K562 (cell line): ENCODE results near the gene PLA1A. TPM values are rescaled to one million over a fixed set of nuclear protein-coding genes. Genes with fewer than 3 reads are reported as not detected.

Experiments used
- BRCA1 ChIP-seq, 2 experiments: fragments of 450-650 bp in 1 of 2; sonication (generic) in 1 of 2; formaldehyde crosslinking in 1 of 2; IDR thresholded peaks; 2 replicates each; pipeline versions ENCODE4 v1.5.0 to v1.6.1; 2017 to 2020; ENCODE audit warnings: mild to moderate bottlenecking in 1 of 2, missing genetic modification reagents in 1 of 2
- CHCHD3 ChIP-seq: fragments of 250-450 bp; sonication (Bioruptor Pico); IDR thresholded peaks from 2 replicates; pipeline ENCODE4 v2.1.2; 2022; ENCODE audit warnings: mild to moderate bottlenecking
- FOXM1 ChIP-seq, 2 experiments: fragments of 450-650 bp in 1 of 2; sonication (generic) in 1 of 2; formaldehyde crosslinking in 1 of 2; IDR thresholded peaks; 2 replicates each; pipeline versions ENCODE4 v1.6.1 to v1.9.0; 2017 to 2022; ENCODE audit warnings: low read depth in 2 of 2, mild to moderate bottlenecking in 2 of 2, missing genetic modification reagents in 1 of 2, moderate library complexity in 1 of 2
- HDAC1 ChIP-seq, 2 experiments: fragments of 450-650 bp; IDR thresholded peaks; 2 replicates each; pipeline ENCODE4 v1.6.1; 2016 to 2017; ENCODE audit warnings: inconsistent platforms in 1 of 2, mild to moderate bottlenecking in 1 of 2, moderate library complexity in 1 of 2
- ILF3 ChIP-seq: fragments of 450-650 bp; IDR thresholded peaks from 2 replicates; pipeline ENCODE4 v1.6.1; 2018; ENCODE audit warnings: antibody characterized with exemption, mild to moderate bottlenecking, moderate library complexity, borderline replicate concordance
- MAZ ChIP-seq, 2 experiments: fragments of 450-650 bp in 1 of 2; sonication (generic) in 1 of 2; formaldehyde crosslinking; IDR thresholded peaks in 1 of 2; conservative IDR thresholded peaks in 1 of 2; 2 replicates each; pipeline versions ENCODE4 v1.4.0 to v1.5.0; 2020; ENCODE audit warnings: mild to moderate bottlenecking in 1 of 2, missing genetic modification reagents in 1 of 2
- NFIC ChIP-seq: fragments of 450-650 bp; IDR thresholded peaks from 2 replicates; pipeline ENCODE4 v1.6.1; 2017; ENCODE audit warnings: mild to moderate bottlenecking, inconsistent platforms
- NFIX ChIP-seq: fragments of 250-450 bp; sonication (Bioruptor Pico); IDR thresholded peaks from 2 replicates; pipeline ENCODE4 v1.4.0; 2020; ENCODE audit warnings: low read depth, mild to moderate bottlenecking, moderate library complexity
- SIN3A ChIP-seq, 2 experiments: fragments of 150-350 bp in 1 of 2; IDR thresholded peaks; 2 replicates each; pipeline ENCODE4 v1.6.1; 2011 to 2016; ENCODE audit warnings: borderline replicate concordance in 2 of 2, low read depth in 2 of 2, low read length in 2 of 2, mild to moderate bottlenecking in 2 of 2, moderate library complexity in 2 of 2; ENCODE audit not compliant: control insufficient read depth in 1 of 2
- SP1 ChIP-seq: sonication (generic); formaldehyde crosslinking; IDR thresholded peaks from 2 replicates; pipeline ENCODE4 v1.8.1; 2022; ENCODE audit warnings: mild to moderate bottlenecking, missing genetic modification reagents
- ZNF584 ChIP-seq: fragments of 200-800 bp; sonication (Bioruptor generic); IDR thresholded peaks from 2 replicates; pipeline ENCODE4 v1.6.1; 2016; ENCODE audit warnings: low read depth, mild to moderate bottlenecking, missing genetic modification characterization, missing compliant biosample characterization
- ZNF77 ChIP-seq: fragments of 250-450 bp; sonication (Bioruptor Pico); IDR thresholded peaks from 2 replicates; pipeline ENCODE4 v1.5.0; 2020
- ZNF778 ChIP-seq: fragments of 450-650 bp; formaldehyde crosslinking; IDR thresholded peaks from 2 replicates; pipeline ENCODE4 v1.4.0; 2020; ENCODE audit warnings: mild to moderate bottlenecking, moderate library complexity
- ZSCAN29 ChIP-seq: fragments of 450-650 bp; IDR thresholded peaks from 2 replicates; pipeline ENCODE4 v1.6.1; 2017
- polyA plus RNA-seq, 8 experiments: library from polyadenylated mRNA; depleted of rRNA in 4 of 8; stranded (reverse) in 5 of 8; unstranded in 3 of 8; fragments of >200 nt; fragmentation: Nextera tagmentation in 2 of 8; fragmentation: Illumina TruSeq in 1 of 8; extraction: Ambion mirVana in 2 of 8; extraction: Trizol in 1 of 8; gene quantifications; 2 replicates each; pipeline versions ENCODE4 v1.2.1 to v1.2.3, GENCODE V29; 2011 to 2014; ENCODE audit warnings: inconsistent platforms in 1 of 8, missing spikeins in 1 of 8
- total RNA-seq, 7 experiments: library from RNA; depleted of rRNA in 6 of 7; stranded (reverse); fragments of >200 nt in 6 of 7; fragmentation: Illumina TruSeq in 2 of 7; extraction: Trizol in 2 of 7; gene quantifications; 2 replicates each; pipeline versions ENCODE4 v1.2.1 to v1.2.3, GENCODE V29; 2011 to 2021; ENCODE audit warnings: low replicate concordance in 1 of 7
- TF ChIP-seq, protein P1 (sequence below): sonication (generic); formaldehyde crosslinking; IDR thresholded peaks from 2 replicates; pipeline ENCODE4 v1.8.1; 2022; ENCODE audit warnings: missing genetic modification reagents
- TF ChIP-seq, protein P2 (sequence below), 2 experiments: fragments of 450-650 bp in 1 of 2; IDR thresholded peaks; 2 replicates each; pipeline ENCODE4 v1.6.1; 2011 to 2017; ENCODE audit warnings: low read depth in 2 of 2, antibody characterized with exemption in 1 of 2, borderline replicate concordance in 1 of 2, low read length in 1 of 2, mild to moderate bottlenecking in 1 of 2, mixed read lengths in 1 of 2; ENCODE audit not compliant: control insufficient read depth in 1 of 2
- TF ChIP-seq, protein P3 (sequence below): sonication (generic); formaldehyde crosslinking; IDR thresholded peaks from 2 replicates; pipeline ENCODE4 v1.8.0; 2022; ENCODE audit warnings: mild to moderate bottlenecking, missing genetic modification reagents
- TF ChIP-seq, protein P4 (sequence below): fragments of 250-450 bp; sonication (Bioruptor Pico); IDR thresholded peaks from 2 replicates; pipeline ENCODE4 v1.5.0; 2020; ENCODE audit warnings: mild to moderate bottlenecking

Gene PLA1A
- total and polyA plus RNA-seq, 9 of the 15 experiments (the other 6 are each of a cell fraction or from before 2014, with no cell fraction given): not detected

DNA sequence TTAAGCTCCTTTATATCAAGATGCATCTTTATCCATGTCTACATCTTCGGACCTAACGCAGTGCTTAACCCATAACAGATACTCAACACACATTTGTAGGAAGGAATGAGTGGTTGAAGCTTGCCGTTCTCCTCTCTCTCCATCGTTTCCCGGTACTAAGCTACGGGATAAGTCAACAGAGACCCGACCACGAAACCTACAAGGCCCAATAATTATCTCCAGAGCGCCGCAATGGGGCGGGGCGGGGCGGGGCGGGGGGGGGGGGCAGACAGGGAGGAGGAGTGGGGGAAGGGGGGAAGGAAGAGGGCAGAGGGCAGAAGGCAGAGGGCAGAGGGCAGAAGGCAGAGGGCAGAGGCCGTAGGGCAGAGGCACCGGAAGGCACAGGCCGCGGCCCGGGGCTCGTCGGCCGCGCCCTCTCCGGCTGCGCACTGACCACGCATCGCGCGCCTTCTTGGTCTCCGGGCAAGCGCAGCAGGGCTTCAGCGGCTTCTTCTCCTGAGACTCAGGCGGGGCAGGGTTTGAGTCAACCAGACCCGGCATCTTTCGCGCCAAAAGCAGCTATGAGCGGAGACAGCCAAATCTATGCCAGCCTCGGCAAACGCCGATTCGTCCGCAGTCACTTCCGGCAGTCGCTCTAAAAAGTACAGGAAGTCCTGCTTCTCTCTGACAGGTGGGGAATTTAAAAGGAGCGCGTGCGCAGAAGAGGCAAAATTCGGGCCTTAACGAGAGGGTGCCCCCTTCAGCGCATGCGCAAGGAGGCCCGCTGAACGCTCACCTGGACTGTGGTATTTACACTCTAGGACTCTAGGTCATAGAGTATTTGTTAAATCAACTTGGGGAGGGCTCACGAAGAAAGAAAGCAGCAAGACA lies 79.3 kb downstream of the PLA1A start, which contains the start of gene COX17 (continued):
- TF ChIP-seq, protein P1, sequence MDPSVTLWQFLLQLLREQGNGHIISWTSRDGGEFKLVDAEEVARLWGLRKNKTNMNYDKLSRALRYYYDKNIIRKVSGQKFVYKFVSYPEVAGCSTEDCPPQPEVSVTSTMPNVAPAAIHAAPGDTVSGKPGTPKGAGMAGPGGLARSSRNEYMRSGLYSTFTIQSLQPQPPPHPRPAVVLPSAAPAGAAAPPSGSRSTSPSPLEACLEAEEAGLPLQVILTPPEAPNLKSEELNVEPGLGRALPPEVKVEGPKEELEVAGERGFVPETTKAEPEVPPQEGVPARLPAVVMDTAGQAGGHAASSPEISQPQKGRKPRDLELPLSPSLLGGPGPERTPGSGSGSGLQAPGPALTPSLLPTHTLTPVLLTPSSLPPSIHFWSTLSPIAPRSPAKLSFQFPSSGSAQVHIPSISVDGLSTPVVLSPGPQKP: no peak
- TF ChIP-seq MAZ (CRISPR knock-in tag; conservative IDR thresholded peaks at IDR 0.05 in 1 of 2, IDR thresholded peaks at IDR 0.05 in 1 of 2) (peak; percentile 63 to 93), HDAC1 (IDR thresholded peaks at IDR 0.05) (peak in 1 of 2 experiments; percentile 56; a peak in 1 of 4 replicates), ZSCAN29 (no peak), FOXM1 (IDR thresholded peaks at IDR 0.05; ENCODE audit: low read depth) (peak; percentile 70), FOXM1 (CRISPR knock-in tag; IDR thresholded peaks at IDR 0.05; ENCODE audit: low read depth) (no peak), BRCA1 (IDR thresholded peaks at IDR 0.05) (no peak), BRCA1 (CRISPR knock-in tag; IDR thresholded peaks at IDR 0.05) (no peak), NFIC (no peak), SP1 (CRISPR knock-in tag) (no peak), ZNF584 (CRISPR knock-in tag) (no peak), ILF3 (no peak), ZNF77 (CRISPR knock-in tag) (no peak), SIN3A (IDR thresholded peaks at IDR 0.05; ENCODE audit: borderline replicate concordance in 2 of 2, control insufficient read depth in 1 of 2, low read depth in 2 of 2, low read length in 2 of 2) (peak in 1 of 2 experiments; percentile 65; a peak in 1 of 4 replicates), CHCHD3 (CRISPR knock-in tag) (no peak), NFIX (CRISPR knock-in tag) (no peak), ZNF778 (CRISPR knock-in tag) (no peak)
- TF ChIP-seq, protein P2, sequence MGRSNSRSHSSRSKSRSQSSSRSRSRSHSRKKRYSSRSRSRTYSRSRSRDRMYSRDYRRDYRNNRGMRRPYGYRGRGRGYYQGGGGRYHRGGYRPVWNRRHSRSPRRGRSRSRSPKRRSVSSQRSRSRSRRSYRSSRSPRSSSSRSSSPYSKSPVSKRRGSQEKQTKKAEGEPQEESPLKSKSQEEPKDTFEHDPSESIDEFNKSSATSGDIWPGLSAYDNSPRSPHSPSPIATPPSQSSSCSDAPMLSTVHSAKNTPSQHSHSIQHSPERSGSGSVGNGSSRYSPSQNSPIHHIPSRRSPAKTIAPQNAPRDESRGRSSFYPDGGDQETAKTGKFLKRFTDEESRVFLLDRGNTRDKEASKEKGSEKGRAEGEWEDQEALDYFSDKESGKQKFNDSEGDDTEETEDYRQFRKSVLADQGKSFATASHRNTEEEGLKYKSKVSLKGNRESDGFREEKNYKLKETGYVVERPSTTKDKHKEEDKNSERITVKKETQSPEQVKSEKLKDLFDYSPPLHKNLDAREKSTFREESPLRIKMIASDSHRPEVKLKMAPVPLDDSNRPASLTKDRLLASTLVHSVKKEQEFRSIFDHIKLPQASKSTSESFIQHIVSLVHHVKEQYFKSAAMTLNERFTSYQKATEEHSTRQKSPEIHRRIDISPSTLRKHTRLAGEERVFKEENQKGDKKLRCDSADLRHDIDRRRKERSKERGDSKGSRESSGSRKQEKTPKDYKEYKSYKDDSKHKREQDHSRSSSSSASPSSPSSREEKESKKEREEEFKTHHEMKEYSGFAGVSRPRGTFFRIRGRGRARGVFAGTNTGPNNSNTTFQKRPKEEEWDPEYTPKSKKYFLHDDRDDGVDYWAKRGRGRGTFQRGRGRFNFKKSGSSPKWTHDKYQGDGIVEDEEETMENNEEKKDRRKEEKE (IDR thresholded peaks at IDR 0.05; ENCODE audit: borderline replicate concordance in 1 of 2, control insufficient read depth in 1 of 2, low read depth in 2 of 2, low read length in 1 of 2): no peak
- TF ChIP-seq, protein P3, sequence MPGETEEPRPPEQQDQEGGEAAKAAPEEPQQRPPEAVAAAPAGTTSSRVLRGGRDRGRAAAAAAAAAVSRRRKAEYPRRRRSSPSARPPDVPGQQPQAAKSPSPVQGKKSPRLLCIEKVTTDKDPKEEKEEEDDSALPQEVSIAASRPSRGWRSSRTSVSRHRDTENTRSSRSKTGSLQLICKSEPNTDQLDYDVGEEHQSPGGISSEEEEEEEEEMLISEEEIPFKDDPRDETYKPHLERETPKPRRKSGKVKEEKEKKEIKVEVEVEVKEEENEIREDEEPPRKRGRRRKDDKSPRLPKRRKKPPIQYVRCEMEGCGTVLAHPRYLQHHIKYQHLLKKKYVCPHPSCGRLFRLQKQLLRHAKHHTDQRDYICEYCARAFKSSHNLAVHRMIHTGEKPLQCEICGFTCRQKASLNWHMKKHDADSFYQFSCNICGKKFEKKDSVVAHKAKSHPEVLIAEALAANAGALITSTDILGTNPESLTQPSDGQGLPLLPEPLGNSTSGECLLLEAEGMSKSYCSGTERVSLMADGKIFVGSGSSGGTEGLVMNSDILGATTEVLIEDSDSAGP (CRISPR knock-in tag): no peak
- TF ChIP-seq, protein P4, sequence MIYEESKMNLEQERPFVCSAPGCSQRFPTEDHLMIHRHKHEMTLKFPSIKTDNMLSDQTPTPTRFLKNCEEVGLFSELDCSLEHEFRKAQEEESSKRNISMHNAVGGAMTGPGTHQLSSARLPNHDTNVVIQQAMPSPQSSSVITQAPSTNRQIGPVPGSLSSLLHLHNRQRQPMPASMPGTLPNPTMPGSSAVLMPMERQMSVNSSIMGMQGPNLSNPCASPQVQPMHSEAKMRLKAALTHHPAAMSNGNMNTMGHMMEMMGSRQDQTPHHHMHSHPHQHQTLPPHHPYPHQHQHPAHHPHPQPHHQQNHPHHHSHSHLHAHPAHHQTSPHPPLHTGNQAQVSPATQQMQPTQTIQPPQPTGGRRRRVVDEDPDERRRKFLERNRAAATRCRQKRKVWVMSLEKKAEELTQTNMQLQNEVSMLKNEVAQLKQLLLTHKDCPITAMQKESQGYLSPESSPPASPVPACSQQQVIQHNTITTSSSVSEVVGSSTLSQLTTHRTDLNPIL: no peak
